Smooth muscle cell (in vitro differentiated cells): ENCODE results near the gene LAMC3. TPM values are rescaled to one million over a fixed set of nuclear protein-coding genes. Genes with fewer than 3 reads are reported as not detected.

ENCODE experiments used
- DNase-seq: peaks from one replicate; lab custom pipeline; 2025; ENCODE audit not compliant: unreplicated experiment; lab: John Stamatoyannopoulos, UW
- H2AFZ ChIP-seq: fragments of 200-600 bp; sonication (generic); 2 replicates; pipeline ENCODE4 v1.6.0; 2016; ENCODE audit warnings: antibody characterized with exemption, low read depth, mild to moderate bottlenecking
- H3F3A ChIP-seq: fragments of 200-600 bp; sonication (generic); 2 replicates; pipeline ENCODE4 v1.6.0; 2017; ENCODE audit warnings: antibody characterized with exemption, low read depth
- H3K27ac ChIP-seq: fragments of 200-600 bp; sonication (generic); 2 replicates; pipeline ENCODE4 v1.5.1; 2016; ENCODE audit warnings: low read depth, mild to moderate bottlenecking
- H3K27me3 ChIP-seq: fragments of 200-600 bp; sonication (generic); 2 replicates; pipeline ENCODE4 v1.6.1; 2016; ENCODE audit warnings: low read depth, mild to moderate bottlenecking
- H3K36me3 ChIP-seq: fragments of 200-600 bp; sonication (generic); 2 replicates; pipeline ENCODE4 v1.5.1; 2016; ENCODE audit warnings: low read depth
- H3K4me1 ChIP-seq: fragments of 200-600 bp; sonication (generic); 2 replicates; pipeline ENCODE4 v1.5.1; 2016; ENCODE audit warnings: low read depth
- H3K4me2 ChIP-seq: fragments of 200-600 bp; sonication (generic); 2 replicates; pipeline ENCODE4 v1.6.0; 2016; ENCODE audit warnings: mild to moderate bottlenecking
- H3K4me3 ChIP-seq: fragments of 200-600 bp; sonication (generic); 2 replicates; pipeline ENCODE4 v1.5.1; 2016; ENCODE audit warnings: mild to moderate bottlenecking
- H3K79me2 ChIP-seq: fragments of 200-600 bp; sonication (generic); 2 replicates; pipeline ENCODE4 v1.6.0; 2016; ENCODE audit warnings: low read depth, mild to moderate bottlenecking
- H3K9ac ChIP-seq: fragments of 200-600 bp; sonication (generic); 2 replicates; pipeline ENCODE4 v1.6.0; 2016; ENCODE audit warnings: low read depth
- H3K9me3 ChIP-seq: fragments of 200-600 bp; sonication (generic); replicated peaks from 2 replicates; pipeline ENCODE4 v1.5.1; 2016; ENCODE audit warnings: low read depth
- H4K20me1 ChIP-seq: fragments of 200-600 bp; sonication (generic); 2 replicates; pipeline ENCODE4 v1.6.0; 2016; ENCODE audit warnings: low read depth
- CTCF ChIP-seq: fragments of 200-600 bp; sonication (generic); IDR thresholded peaks from 2 replicates; pipeline ENCODE4 v1.5.1; 2017; ENCODE audit warnings: borderline replicate concordance, mild to moderate bottlenecking, antibody characterized with exemption; ENCODE audit not compliant: insufficient read depth, poor library complexity, severe bottlenecking
- WGBS: methylation state at CpG from one replicate; pipeline ENCODE4 v1.1.7; 2016; ENCODE audit warnings: low lambda C conversion rate; 5-methylcytosine and 5-hydroxymethylcytosine counted together
- polyA plus RNA-seq: library from polyadenylated mRNA; unstranded; fragments of >200 nt; fragmentation: Nextera tagmentation; extraction: Ambion mirVana; gene quantifications from 2 replicates; pipeline ENCODE4 v1.2.1, GENCODE V29; 2016
- total RNA-seq: library from RNA; depleted of rRNA; stranded (reverse); fragments of >200 nt; gene quantifications from 2 replicates; pipeline ENCODE4 v1.2.3, GENCODE V29; 2014

The LAMC3 gene
- total and polyA plus RNA-seq, 2 experiments from 2014 or later: 21.3 to 72.0 TPM

- H3K4me3 ChIP-seq: no peak overlapping the region
- WGBS: 90% methylated on average over 16 of the region's 16 CpGs
- H3K79me2 ChIP-seq: no peaks in the 10 kb centered on the region
- H3K9me3 ChIP-seq: no peaks in the 10 kb centered on the region
- no peak for TF ChIP-seq CTCF
- no peaks in the 10 kb centered on the region for H3K4me1 ChIP-seq
- no peak for DNase-seq
- H3K9ac ChIP-seq: no peak overlapping the region
- H3F3A ChIP-seq: no peaks in the 10 kb centered on the region
- no peaks in the 10 kb centered on the region for H3K27me3 ChIP-seq
- H2AFZ ChIP-seq: no peak overlapping the region
- H3K27ac ChIP-seq: no peak overlapping the region
- no peak overlapping the region for H3K4me2 ChIP-seq
- H4K20me1 ChIP-seq: no peaks in the 10 kb centered on the region
- no peaks in the 10 kb centered on the region for H3K36me3 ChIP-seq
These were observed 28.4 kb upstream of the LAMC3 start for GRCh38 chr9:130980526-130980925.

- TF ChIP-seq CTCF: no peak
- Histone ChIP-seq H3K4me2 (no peak overlapping the region), H3K9ac (no peak overlapping the region), H4K20me1 (no peaks in the 10 kb centered on the region), H2AFZ (no peak overlapping the region), H3K36me3 (no peaks in the 10 kb centered on the region), H3K9me3 (no peaks in the 10 kb centered on the region), H3K4me3 (no peak overlapping the region), H3K4me1 (no peaks in the 10 kb centered on the region), H3K27me3 (no peaks in the 10 kb centered on the region), H3F3A (no peaks in the 10 kb centered on the region), H3K79me2 (no peaks in the 10 kb centered on the region), H3K27ac (no peak overlapping the region)
- 91% methylated on average over 9 of the region's 10 CpGs for WGBS
- DNase-seq: no peak
These were observed 27.8 kb upstream of the LAMC3 start for GRCh38 chr9:130981002-130981755.

- no peaks in the 10 kb centered on the region for H3K4me1 ChIP-seq
- no peak overlapping the region for H3K27ac ChIP-seq
- H3K9me3 ChIP-seq: no peaks in the 10 kb centered on the region
- DNase-seq: no peak
- H3K4me3 ChIP-seq: no peak overlapping the region
- 82% methylated on average over 14 of the region's 14 CpGs for WGBS
- H3K36me3 ChIP-seq: no peaks in the 10 kb centered on the region
- no peak overlapping the region for H2AFZ ChIP-seq
- no peaks in the 10 kb centered on the region for H3K27me3 ChIP-seq
- TF ChIP-seq CTCF: no peak
- no peak overlapping the region for H3K9ac ChIP-seq
- H3F3A ChIP-seq: no peaks in the 10 kb centered on the region
- no peaks in the 10 kb centered on the region for H3K79me2 ChIP-seq
- no peak overlapping the region for H3K4me2 ChIP-seq
- no peaks in the 10 kb centered on the region for H4K20me1 ChIP-seq
These were observed 27.2 kb upstream of the LAMC3 start for GRCh38 chr9:130981756-130982137.

- TF ChIP-seq CTCF: no peak
- no peaks in the 10 kb centered on the region for H3K27me3 ChIP-seq
These were observed 26.2 kb upstream of the LAMC3 start for GRCh38 chr9:130982636-130983358.

More at GRCh38 chr9:130982636-130983358, 26.2 kb upstream of the LAMC3 start:
- no peak overlapping the region for H3K9ac ChIP-seq
- H4K20me1 ChIP-seq: no peaks in the 10 kb centered on the region
- H3F3A ChIP-seq: no peaks in the 10 kb centered on the region
- no peak overlapping the region for H2AFZ ChIP-seq
- no peaks in the 10 kb centered on the region for H3K36me3 ChIP-seq
- WGBS: 92% methylated on average over 25 of the region's 25 CpGs
- H3K79me2 ChIP-seq: no peaks in the 10 kb centered on the region
- no peak overlapping the region for H3K27ac ChIP-seq
- H3K4me1 ChIP-seq: no peaks in the 10 kb centered on the region
- DNase-seq: no peak
- no peak overlapping the region for H3K4me2 ChIP-seq
- H3K4me3 ChIP-seq: no peak overlapping the region
- no peaks in the 10 kb centered on the region for H3K9me3 ChIP-seq
